ENCODE data around the gene GPR137B.
A peak's percentile ranks its signal among the peaks of the same experiment; 100 is the strongest.

Gene GPR137B

DNA sequence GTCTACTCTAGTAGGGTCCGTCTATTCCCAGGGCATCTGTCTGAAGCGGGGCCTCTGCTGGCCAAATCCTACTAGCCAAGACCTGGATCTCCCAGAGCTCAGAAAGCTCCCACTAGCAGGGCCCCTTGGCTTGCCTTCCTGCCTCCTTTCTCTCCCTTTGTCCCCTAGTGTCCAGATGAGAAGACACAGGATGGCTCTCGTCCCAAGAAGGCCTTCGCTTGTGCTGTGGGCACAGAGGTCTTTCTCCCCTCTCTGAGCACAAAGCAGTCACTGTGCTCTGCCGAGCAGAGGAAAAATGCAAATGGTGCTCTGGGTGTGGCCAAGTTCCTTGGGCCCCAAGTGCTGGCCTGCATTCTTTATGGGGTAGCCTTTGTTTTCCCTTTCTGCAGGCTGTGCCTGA lies 13.0 kb upstream of the GPR137B start:
- Mint-ChIP-seq H3K9me3 (ENCODE audit: low read depth) (no peaks in the 10 kb centered on the region), H3K4me3 (no peak overlapping the region), H3K27ac (no peak overlapping the region), H3K27me3 (peaks cover 12% of the 10 kb centered on the region), H3K36me3 (no peaks in the 10 kb centered on the region), H3K4me1 (ENCODE audit: low read depth) (no peaks in the 10 kb centered on the region)

DNA sequence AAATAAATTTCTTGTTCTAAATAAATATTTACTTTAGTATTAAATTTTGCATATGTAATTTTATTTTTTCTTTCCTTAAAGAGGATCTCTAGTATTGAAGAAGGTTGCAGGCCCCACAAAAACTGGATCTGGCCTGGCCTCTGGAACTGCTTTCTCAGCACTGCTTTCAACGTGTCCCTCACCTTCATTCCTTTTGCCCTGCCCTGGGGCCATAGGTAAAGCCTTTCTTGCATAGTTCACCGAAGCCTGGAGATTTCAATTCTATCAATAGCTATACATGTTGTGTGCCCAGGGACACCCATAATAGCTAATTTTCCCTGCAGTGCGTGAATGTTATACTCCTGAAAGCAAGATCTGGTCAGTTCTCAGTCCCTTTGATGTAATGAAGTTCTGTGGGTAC lies 12.0 kb upstream of the GPR137B start:
- Mint-ChIP-seq H3K4me1 (ENCODE audit: low read depth) (no peaks in the 10 kb centered on the region), H3K27ac (no peak overlapping the region), H3K36me3 (no peaks in the 10 kb centered on the region), H3K4me3 (no peak overlapping the region), H3K27me3 (peaks cover 14% of the 10 kb centered on the region), H3K9me3 (ENCODE audit: low read depth) (no peaks in the 10 kb centered on the region)

DNA sequence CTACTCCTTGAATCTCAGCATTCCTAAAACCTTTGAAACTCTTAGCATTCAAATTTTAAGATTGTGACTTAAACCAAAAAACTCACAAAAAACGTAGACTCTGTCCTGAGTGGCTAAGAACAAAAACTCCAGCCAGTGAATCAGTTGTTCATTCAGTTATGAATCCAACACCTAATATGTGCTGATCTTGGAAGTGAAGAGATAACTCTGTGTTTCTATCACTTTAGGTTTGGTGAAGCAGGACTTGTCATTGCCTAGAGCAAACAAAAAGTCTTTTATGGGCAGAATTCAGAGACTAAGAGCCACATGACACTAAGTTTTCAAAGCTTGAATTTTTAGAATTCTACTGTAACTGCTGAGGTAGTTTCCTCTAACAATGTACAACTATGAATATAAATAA lies 10.4 kb upstream of the GPR137B start:
- H3K9me3 Mint-ChIP-seq (ENCODE audit: low read depth): no peaks in the 10 kb centered on the region
- no peaks in the 10 kb centered on the region for H3K36me3 Mint-ChIP-seq
- no peaks in the 10 kb centered on the region for H3K4me1 Mint-ChIP-seq (ENCODE audit: low read depth)
- H3K4me3 Mint-ChIP-seq: no peak overlapping the region
- peaks cover 13% of the 10 kb centered on the region for H3K27me3 Mint-ChIP-seq
- no peak overlapping the region for H3K27ac Mint-ChIP-seq

DNA sequence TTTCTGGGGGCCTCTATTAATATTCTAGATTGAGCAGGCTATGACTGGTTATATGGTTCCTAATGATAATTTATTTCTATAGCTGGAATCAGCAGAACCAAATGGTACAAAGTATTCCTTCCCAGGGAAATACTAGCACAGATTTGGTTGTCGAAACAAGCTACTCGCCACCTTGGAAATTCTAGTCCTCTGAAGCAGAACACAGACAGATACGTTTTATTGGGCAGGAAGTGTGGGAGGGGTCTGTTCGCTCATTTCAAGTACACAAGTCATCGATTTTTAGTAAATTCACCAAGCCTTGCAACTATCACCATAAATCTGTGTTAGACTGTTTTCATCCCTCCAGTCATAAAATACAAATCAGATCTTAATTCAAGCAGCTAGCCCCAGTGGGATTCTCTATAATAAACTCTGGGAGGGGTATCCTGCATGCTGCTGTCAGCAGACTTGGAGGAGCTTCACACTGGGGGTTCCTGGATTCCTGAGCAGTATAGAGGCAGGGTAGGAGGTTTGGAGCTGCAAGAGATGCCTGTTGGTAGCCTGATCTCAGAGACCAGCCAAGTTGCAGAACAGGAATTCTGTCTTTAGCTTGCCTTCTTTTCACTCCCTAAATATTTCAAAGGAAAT lies 9.8 kb upstream of the GPR137B start:
- Mint-ChIP-seq H3K4me1 (ENCODE audit: low read depth) (no peaks in the 10 kb centered on the region), H3K9me3 (ENCODE audit: low read depth) (no peaks in the 10 kb centered on the region), H3K36me3 (no peaks in the 10 kb centered on the region), H3K27ac (no peak overlapping the region), H3K4me3 (no peak overlapping the region), H3K27me3 (peaks cover 13% of the 10 kb centered on the region)

GRCh38 chr1:236133339-236133738 lies 9.0 kb upstream of the GPR137B start:
- H3K4me3 Mint-ChIP-seq: no peak overlapping the region
- H3K27me3 Mint-ChIP-seq: peaks cover 10% of the 10 kb centered on the region
- H3K9me3 Mint-ChIP-seq (ENCODE audit: low read depth): no peaks in the 10 kb centered on the region
- no peak overlapping the region for H3K27ac Mint-ChIP-seq
- H3K36me3 Mint-ChIP-seq: no peaks in the 10 kb centered on the region
- H3K4me1 Mint-ChIP-seq (ENCODE audit: low read depth): no peaks in the 10 kb centered on the region

- Mint-ChIP-seq H3K9me3 (ENCODE audit: low read depth) (no peaks in the 10 kb centered on the region), H3K27ac (no peak overlapping the region), H3K4me3 (no peak overlapping the region), H3K27me3 (peaks cover 10% of the 10 kb centered on the region), H3K36me3 (no peaks in the 10 kb centered on the region), H3K4me1 (ENCODE audit: low read depth) (no peaks in the 10 kb centered on the region)
Observed at GRCh38 chr1:236133802-236134201, 8.5 kb upstream of the GPR137B start.

DNA sequence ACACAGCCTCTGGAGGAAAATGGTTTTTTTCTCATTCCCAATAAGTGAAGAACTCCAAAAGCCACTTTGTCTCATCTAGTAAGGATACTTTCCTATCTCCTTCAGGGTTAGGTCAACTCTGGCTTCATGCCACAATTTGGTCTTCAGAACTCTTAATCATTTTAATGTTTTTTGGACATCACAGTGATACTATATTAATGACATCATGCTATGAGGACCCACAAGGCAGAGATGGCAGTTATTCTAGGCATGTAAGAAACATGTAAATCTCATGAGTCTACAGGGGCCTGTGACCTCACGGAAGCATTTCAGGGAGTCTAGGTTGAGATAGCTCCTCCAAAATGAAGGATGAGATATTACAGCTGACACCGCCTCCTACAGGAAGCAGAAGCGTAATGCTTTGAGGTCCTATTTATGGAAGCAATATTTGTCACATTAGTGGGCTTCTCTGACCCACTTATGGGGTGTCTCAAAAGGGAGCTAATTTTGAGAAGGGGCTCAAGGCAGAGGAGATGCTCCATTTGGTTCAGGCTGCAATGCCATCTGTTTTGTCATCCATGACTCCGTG lies 5.0 kb upstream of the GPR137B start:
- Mint-ChIP-seq H3K36me3 (no peaks in the 10 kb centered on the region), H3K27ac (no peak overlapping the region), H3K4me1 (ENCODE audit: low read depth) (peaks cover 3% of the 10 kb centered on the region), H3K27me3 (peaks cover 12% of the 10 kb centered on the region), H3K9me3 (ENCODE audit: low read depth) (no peaks in the 10 kb centered on the region), H3K4me3 (no peak overlapping the region)

- H3K36me3 Mint-ChIP-seq: no peaks in the 10 kb centered on the region
- peaks cover 10% of the 10 kb centered on the region for H3K27me3 Mint-ChIP-seq
Observed at GRCh38 chr1:236139495-236139894, 2.8 kb upstream of the GPR137B start.

DNA sequence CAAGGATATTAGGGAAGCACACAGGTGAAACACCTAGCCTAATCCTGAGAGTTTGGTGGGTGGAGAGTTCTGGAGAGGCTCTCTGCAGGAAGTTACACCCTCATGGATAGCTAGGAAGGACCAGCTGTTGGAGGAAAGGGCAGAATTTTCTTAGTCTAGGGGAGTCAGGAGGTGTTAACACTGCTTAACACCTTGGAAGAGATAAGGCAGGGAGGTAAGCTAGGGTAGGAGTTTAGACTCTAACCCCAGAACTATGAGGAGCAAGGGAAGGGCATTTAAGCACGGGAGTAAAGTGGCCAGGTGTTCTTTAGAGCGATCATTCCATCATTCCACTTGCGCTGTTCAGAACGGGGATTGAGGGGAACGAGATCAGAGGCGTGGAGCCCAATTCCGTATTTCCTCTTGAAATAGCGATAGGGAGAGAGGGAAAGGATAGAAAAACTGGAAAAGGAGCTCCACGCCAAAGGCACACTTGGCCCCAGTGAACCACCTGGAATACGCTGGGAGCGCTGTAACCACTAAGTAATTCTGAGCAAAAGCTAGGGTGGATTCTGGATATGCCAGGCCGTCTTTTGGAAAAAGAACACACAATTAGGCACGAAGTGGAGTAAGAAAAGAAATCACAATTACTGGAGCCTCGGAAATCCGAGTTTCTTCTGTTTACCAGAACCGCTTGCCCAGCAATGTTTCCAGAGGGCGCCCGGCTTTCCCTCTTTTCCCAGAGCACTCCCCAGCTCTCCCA lies 1.5 kb upstream of the GPR137B start:
- Mint-ChIP-seq H3K9me3 (ENCODE audit: low read depth) (no peaks in the 10 kb centered on the region), H3K36me3 (no peaks in the 10 kb centered on the region), H3K4me3 (peak overlapping the region; percentile 86), H3K4me1 (ENCODE audit: low read depth) (peaks cover 27% of the 10 kb centered on the region), H3K27me3 (peaks cover 9% of the 10 kb centered on the region), H3K27ac (no peak overlapping the region)

More at GRCh38 chr1:236139495-236139894, 2.8 kb upstream of the GPR137B start:
- peaks cover 17% of the 10 kb centered on the region for H3K4me1 Mint-ChIP-seq (ENCODE audit: low read depth)
- H3K9me3 Mint-ChIP-seq (ENCODE audit: low read depth): no peaks in the 10 kb centered on the region
- H3K4me3 Mint-ChIP-seq: no peak overlapping the region
- no peak overlapping the region for H3K27ac Mint-ChIP-seq

GRCh38 chr1:236141447-236142252 lies 689 bp upstream of the GPR137B start:
- no peaks in the 10 kb centered on the region for H3K36me3 Mint-ChIP-seq
- H3K27me3 Mint-ChIP-seq: peaks cover 7% of the 10 kb centered on the region
- no peaks in the 10 kb centered on the region for H3K9me3 Mint-ChIP-seq (ENCODE audit: low read depth)
- peaks cover 34% of the 10 kb centered on the region for H3K4me1 Mint-ChIP-seq (ENCODE audit: low read depth)
- peak overlapping the region; percentile 64 for H3K27ac Mint-ChIP-seq
- H3K4me3 Mint-ChIP-seq: peak overlapping the region; percentile 86

GRCh38 chr1:236143104-236143948 lies 987 bp downstream of the GPR137B start:
- Mint-ChIP-seq H3K36me3 (no peaks in the 10 kb centered on the region), H3K4me3 (peak overlapping the region; percentile 97), H3K27ac (no peak overlapping the region), H3K4me1 (ENCODE audit: low read depth) (peaks cover 42% of the 10 kb centered on the region), H3K27me3 (peaks cover 6% of the 10 kb centered on the region), H3K9me3 (ENCODE audit: low read depth) (no peaks in the 10 kb centered on the region)

DNA sequence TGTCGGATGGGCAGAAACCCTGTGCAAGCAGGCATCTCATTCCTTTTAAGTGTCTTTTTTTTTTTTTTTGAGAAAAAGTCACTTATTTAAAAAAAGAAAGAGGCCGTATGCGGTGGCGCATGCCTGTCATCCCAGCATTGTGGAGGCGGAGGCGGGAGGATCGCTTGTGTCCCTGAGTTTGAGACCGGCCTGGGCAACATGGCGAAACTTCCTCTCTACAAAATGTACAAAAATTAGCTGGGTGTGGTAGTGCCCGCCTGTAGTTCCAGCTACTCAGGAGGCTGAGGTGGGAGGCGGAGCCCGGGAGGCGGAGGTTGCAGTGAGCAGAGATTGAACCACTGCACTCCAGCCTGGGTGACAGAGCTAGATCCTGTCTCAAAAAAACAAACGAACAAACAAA lies 1.7 kb downstream of the GPR137B start:
- no peaks in the 10 kb centered on the region for H3K36me3 Mint-ChIP-seq
- H3K27me3 Mint-ChIP-seq: peaks cover 6% of the 10 kb centered on the region
- H3K27ac Mint-ChIP-seq: no peak overlapping the region
- no peaks in the 10 kb centered on the region for H3K9me3 Mint-ChIP-seq (ENCODE audit: low read depth)
- H3K4me3 Mint-ChIP-seq: peak overlapping the region; percentile 97
- peaks cover 46% of the 10 kb centered on the region for H3K4me1 Mint-ChIP-seq (ENCODE audit: low read depth)

DNA sequence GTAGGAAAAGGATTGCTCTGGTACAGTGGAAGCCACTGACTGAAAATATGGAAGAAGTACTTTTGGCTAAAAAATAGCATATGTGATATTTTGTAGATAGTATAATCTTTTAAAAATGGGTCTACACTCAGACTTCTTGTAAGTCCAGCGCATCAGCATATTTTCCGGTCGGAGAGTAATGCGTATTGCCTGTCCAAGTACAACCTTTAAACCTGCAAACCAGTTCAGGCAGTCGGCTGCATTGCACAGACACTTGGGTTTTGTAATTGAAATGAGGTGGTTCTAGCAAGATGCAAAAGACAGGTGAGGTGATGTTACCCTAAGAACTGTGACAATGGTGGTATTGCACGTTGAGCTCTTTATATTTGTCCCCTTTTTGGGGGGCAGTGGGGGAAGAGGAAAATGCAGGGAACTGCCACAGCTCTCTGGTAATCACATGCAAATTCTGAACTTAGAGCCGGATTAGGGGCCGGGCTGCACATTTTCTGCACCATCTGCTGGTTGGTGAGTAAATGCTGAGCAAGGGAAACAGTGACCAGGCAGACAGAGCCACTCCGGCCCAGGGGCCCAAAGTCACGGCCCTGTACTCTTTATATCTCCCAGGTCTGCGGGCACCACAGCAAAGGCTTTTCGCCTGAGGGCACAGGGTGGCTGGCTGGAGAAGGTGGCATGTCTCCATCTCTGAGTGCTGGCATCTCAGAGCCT lies 2.3 kb downstream of the GPR137B start:
- H3K27ac Mint-ChIP-seq: no peak overlapping the region
- peaks cover 6% of the 10 kb centered on the region for H3K27me3 Mint-ChIP-seq
- no peaks in the 10 kb centered on the region for H3K36me3 Mint-ChIP-seq
- no peaks in the 10 kb centered on the region for H3K9me3 Mint-ChIP-seq (ENCODE audit: low read depth)
- peak overlapping the region; percentile 97 for H3K4me3 Mint-ChIP-seq
- peaks cover 48% of the 10 kb centered on the region for H3K4me1 Mint-ChIP-seq (ENCODE audit: low read depth)

DNA sequence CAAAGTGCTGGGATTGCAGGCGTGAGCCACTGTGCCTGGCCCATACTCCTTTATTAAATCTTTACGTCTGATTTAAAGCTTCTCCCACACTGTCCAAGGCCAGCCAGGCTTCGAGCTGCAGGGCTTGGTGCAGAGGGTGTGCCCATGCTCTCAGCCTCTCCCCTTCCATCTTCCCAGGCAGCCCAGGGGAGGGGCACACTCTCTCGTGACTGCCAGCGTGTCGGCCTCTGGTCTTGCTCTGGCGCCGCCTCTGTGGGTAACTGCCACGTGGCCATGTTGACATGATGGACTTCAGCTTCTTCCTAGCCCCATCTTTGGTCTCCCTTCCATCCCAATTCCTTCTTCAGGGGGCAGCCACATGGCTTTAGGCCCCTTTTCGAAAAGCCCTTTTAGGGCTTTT lies 4.7 kb downstream of the GPR137B start:
- Mint-ChIP-seq H3K4me1 (ENCODE audit: low read depth) (peaks cover 51% of the 10 kb centered on the region), H3K4me3 (no peak overlapping the region), H3K36me3 (no peaks in the 10 kb centered on the region), H3K27me3 (no peaks in the 10 kb centered on the region), H3K9me3 (ENCODE audit: low read depth) (no peaks in the 10 kb centered on the region), H3K27ac (no peak overlapping the region)

All from activated naive CD8-positive, alpha-beta T cell (primary cell).